ENCODE measurements around the gene CARD19. TPM values are rescaled to one million over a fixed set of nuclear protein-coding genes. Genes with fewer than 3 reads are reported as not detected.

CARD19 gene
- polyA plus RNA-seq, 1 donor (not counting 4 experiments of a cell fraction or from before 2014, with no cell fraction given): 36.7 TPM

GRCh38 chr9:93126151-93126781 is 30.2 kb downstream of the CARD19 start:
- H3K27me3 ChIP-seq (ENCODE audit: control insufficient read depth, extremely low read depth, insufficient read depth, low read length): no peaks in the 10 kb centered on the region
- no peak overlapping the region for H2AFZ ChIP-seq (ENCODE audit: control insufficient read depth, low read length)
- DNase-seq (ENCODE audit: low read depth, low spot score): no peak
- TF ChIP-seq CTCF (optimal IDR thresholded peaks at IDR 0.05 in 1 of 3, IDR thresholded peaks at IDR 0.05 in 1 of 3, conservative IDR thresholded peaks at IDR 0.05 in 1 of 3; ENCODE audit: extremely low read depth in 1 of 3, insufficient read depth in 2 of 3, low read length in 3 of 3): no peak
- TF ChIP-seq EZH2 (IDR thresholded peaks at IDR 0.05; ENCODE audit: low read length): no peak
- no peak overlapping the region for H3K4me2 ChIP-seq (ENCODE audit: control insufficient read depth, extremely low read depth, insufficient read depth, low read depth, low read length)
- no peaks in the 10 kb centered on the region for H3K4me1 ChIP-seq (ENCODE audit: control insufficient read depth, extremely low read depth, insufficient read depth, low read length)
- H3K79me2 ChIP-seq (ENCODE audit: control insufficient read depth, insufficient read depth, low read length): no peaks in the 10 kb centered on the region
- dilution Hi-C loops (cut with MboI; ENCODE audit: extremely low pct_ligation_motif_present, low sequenced_read_pairs): no loop called here
- H3K9me3 ChIP-seq (ENCODE audit: control insufficient read depth, low read depth, low read length): no peaks in the 10 kb centered on the region
- H3K9ac ChIP-seq (ENCODE audit: control insufficient read depth, extremely low read depth, insufficient read depth, low read length): no peak overlapping the region
- no peaks in the 10 kb centered on the region for H4K20me1 ChIP-seq (ENCODE audit: control insufficient read depth, extremely low read depth, insufficient read depth, low read length)
- FAIRE-seq: no peak
- H3K27ac ChIP-seq (ENCODE audit: control insufficient read depth, insufficient read depth, low read length): no peak overlapping the region
- no peak overlapping the region for H3K4me3 ChIP-seq (ENCODE audit: control insufficient read depth in 2 of 3, extremely low read depth in 1 of 3, insufficient read depth in 2 of 3, low read depth in 1 of 3, low read length in 3 of 3)
- no peaks in the 10 kb centered on the region for H3K36me3 ChIP-seq (ENCODE audit: control insufficient read depth in 2 of 2, extremely low read depth in 1 of 2, insufficient read depth in 2 of 2, low read length in 2 of 2)
- no peaks in the 10 kb centered on the region for H3K9me1 ChIP-seq (ENCODE audit: control insufficient read depth, extremely low read depth, insufficient read depth, low read length)

GRCh38 chr9:93126825-93127368 is 30.9 kb downstream of the CARD19 start:
- Histone ChIP-seq H3K79me2 (ENCODE audit: control insufficient read depth, insufficient read depth, low read length) (no peaks in the 10 kb centered on the region), H3K4me2 (ENCODE audit: control insufficient read depth, extremely low read depth, insufficient read depth, low read depth, low read length) (no peak overlapping the region)
- FAIRE-seq: no peak

More at GRCh38 chr9:93126825-93127368, 30.9 kb downstream of the CARD19 start:
- dilution Hi-C loops (cut with MboI; ENCODE audit: extremely low pct_ligation_motif_present, low sequenced_read_pairs): no loop called here
- Histone ChIP-seq H3K4me3 (ENCODE audit: control insufficient read depth in 2 of 3, extremely low read depth in 1 of 3, insufficient read depth in 2 of 3, low read depth in 1 of 3, low read length in 3 of 3) (no peak overlapping the region), H3K4me1 (ENCODE audit: control insufficient read depth, extremely low read depth, insufficient read depth, low read length) (no peaks in the 10 kb centered on the region), H3K36me3 (ENCODE audit: control insufficient read depth in 2 of 2, extremely low read depth in 1 of 2, insufficient read depth in 2 of 2, low read length in 2 of 2) (no peaks in the 10 kb centered on the region), H3K9ac (ENCODE audit: control insufficient read depth, extremely low read depth, insufficient read depth, low read length) (no peak overlapping the region), H3K27me3 (ENCODE audit: control insufficient read depth, extremely low read depth, insufficient read depth, low read length) (no peaks in the 10 kb centered on the region), H3K9me1 (ENCODE audit: control insufficient read depth, extremely low read depth, insufficient read depth, low read length) (no peaks in the 10 kb centered on the region), H4K20me1 (ENCODE audit: control insufficient read depth, extremely low read depth, insufficient read depth, low read length) (no peaks in the 10 kb centered on the region), H3K9me3 (ENCODE audit: control insufficient read depth, low read depth, low read length) (no peaks in the 10 kb centered on the region), H2AFZ (ENCODE audit: control insufficient read depth, low read length) (no peak overlapping the region), H3K27ac (ENCODE audit: control insufficient read depth, insufficient read depth, low read length) (no peak overlapping the region)
- no peak for DNase-seq (ENCODE audit: low read depth, low spot score)
- no peak for TF ChIP-seq CTCF (optimal IDR thresholded peaks at IDR 0.05 in 1 of 3, IDR thresholded peaks at IDR 0.05 in 1 of 3, conservative IDR thresholded peaks at IDR 0.05 in 1 of 3; ENCODE audit: extremely low read depth in 1 of 3, insufficient read depth in 2 of 3, low read length in 3 of 3)
- no peak for TF ChIP-seq EZH2 (IDR thresholded peaks at IDR 0.05; ENCODE audit: low read length)
